SKM-1 (cell line): ENCODE results near the gene EFHD1.
"Not testable (repeated sequence)": the region's sequence is repeated elsewhere in the genome, so short reads cannot be mapped to it uniquely, and the experiment has no call there.

Experiments
- DNase-seq: peaks from one replicate; lab custom pipeline; 2025; ENCODE audit not compliant: unreplicated experiment; lab: John Stamatoyannopoulos, UW

The EFHD1 gene

DNA sequence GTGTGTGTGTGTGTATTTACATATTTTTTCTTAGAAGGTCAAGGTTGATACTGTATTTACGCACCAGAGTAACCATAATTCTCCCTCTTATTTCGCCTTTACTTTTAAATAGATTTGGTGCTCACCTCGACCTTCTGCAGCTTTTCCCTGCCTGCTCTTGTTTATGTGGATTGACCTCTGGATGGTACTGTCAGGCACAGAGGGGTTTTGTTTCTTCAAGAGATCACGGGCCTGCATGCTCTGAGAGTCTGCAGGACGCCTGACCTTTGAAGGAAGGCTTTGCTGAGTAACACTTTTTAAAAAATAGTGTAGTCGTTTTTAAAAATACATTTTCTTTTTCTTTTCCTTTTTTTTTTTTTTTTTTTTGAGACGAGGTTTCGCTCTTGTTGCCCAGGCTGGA lies 18.1 kb upstream of the EFHD1 start:
- DNase-seq = no peak

- DNase-seq = no peak
Measured at GRCh38 chr2:232621186-232621585, 12.2 kb upstream of the EFHD1 start.

GRCh38 chr2:232622563-232622962 lies 10.8 kb upstream of the EFHD1 start:
- DNase-seq = no peak

- DNase-seq = no peak
Measured at GRCh38 chr2:232623768-232624765, 9.3 kb upstream of the EFHD1 start.

DNA sequence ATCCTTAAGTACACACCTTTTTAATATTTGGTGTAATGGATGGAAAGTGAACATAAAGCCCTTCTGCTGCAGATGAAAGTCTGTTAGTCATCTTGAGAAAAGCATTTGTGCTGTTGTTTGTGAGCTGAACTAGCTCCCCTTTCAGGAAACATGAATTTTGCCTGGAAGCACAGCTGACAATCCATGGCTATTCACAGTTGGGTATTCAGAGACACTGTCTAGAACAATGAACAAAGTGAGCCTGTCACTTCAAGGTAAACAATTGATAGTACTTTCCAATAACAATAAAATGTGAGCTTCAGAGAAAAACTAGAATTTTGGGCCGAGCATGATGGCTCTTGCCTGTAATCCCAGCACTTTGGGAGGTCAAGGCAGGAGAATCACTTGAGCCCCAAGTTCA lies 6.8 kb upstream of the EFHD1 start:
- no peak for DNase-seq

DNA sequence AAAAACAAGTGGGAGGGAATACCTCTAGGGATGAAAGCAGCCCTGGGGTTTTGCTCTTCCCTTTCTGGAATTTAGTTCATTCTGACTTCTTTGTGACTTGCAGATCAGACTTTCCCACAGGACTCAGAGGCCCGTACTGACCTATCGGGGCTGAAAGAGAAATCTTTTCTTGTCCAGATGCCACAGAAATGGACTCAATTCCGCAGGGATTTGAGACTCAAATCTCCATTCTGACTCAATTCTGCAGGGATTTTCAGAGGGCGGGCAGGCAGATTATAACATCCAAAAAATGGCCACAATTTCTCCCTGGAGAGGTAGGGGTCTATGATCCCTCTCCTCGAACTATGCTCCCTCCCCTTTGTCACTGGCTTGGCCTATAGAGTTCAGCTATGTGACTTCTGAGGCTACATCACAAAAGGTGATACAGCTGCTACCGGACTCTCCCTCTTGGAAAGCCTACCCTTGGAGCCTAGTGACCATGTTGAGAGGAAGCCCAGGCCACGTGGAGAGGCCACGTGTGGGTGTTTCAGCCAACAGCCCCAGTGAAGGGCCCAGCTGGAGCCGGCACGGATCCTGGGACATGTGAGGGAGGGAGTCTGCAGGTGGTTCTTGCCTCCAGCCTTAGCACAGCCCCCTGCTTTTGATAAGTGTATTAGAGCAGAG lies 4.8 kb upstream of the EFHD1 start:
- DNase-seq = no peak

- no peak for DNase-seq
Measured at GRCh38 chr2:232629129-232629475, 4.3 kb upstream of the EFHD1 start.

- no peak for DNase-seq
Measured at GRCh38 chr2:232632229-232632903, 1.0 kb upstream of the EFHD1 start.

DNA sequence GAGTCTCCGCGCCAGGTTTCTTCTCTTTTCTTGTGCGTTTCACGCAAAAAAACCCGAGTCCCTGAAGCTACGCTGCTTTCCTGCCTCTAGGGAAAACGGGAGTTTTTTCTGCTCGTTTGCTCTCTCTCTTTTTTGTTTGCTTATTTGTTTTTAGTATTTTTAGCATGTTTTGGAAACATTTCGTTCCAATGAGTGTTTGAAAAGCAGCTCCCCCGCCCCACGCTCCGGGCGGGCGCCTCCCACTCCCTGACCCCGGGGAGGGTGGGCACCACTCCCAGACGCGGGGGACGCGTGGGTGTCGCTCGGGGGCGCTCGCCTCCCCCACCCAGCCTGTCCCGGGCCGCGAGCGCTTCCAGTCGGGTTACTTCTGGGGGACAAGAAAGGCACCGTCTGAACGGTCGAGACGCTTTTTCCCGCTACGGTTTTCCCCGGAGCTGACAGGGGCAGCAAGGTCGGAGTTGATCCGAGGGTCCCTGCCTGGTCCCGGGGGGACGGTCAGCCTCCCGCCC lies 446 bp upstream of the EFHD1 start:
- no peak for DNase-seq

DNA sequence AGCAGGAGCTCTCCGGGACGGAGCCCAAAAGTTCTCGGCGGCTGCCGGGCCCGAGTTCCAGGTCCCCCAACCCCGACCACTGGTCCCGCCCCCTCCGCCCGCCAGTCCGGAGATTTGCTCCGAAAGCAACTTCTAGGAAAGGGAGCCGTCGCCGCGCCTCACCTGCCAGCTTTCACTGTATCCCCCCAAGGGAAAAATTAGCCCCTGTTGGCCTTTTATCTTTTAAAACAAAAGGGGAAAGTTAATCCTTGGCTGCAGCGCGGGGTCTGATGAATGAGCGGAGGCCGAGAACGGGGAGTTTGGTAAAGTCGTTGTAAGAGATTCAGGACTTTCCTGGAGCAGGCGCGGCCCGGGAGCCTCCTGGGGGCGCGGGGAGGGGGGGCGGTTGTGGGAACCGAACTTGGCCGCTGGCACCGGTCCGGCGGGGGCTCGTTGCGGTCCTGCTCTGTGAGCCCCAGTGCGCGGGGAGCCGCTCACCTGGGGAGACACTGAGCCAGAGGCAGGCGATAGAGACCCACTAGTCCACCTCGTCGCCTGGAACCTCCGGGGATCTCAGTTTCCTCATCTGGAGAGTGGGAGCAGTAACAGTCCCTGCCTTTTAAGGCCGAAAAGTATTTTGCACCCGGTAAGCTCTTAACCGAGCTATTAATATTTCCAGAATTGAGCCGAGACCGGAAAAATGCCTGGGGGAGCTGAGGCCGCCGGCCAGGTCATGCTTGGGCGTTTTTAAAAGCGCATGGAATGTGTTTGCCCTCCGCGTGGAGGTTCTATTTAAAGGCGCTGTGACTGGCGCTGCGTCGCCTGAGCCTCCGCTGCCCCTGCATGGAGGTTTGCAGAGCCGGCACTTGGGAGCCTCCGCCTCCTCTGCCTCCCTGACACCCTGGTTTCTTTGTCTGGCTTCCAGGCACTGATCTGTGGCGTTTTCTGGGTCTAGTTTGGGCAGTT lies 1.1 kb downstream of the EFHD1 start:
- no peak for DNase-seq

DNA sequence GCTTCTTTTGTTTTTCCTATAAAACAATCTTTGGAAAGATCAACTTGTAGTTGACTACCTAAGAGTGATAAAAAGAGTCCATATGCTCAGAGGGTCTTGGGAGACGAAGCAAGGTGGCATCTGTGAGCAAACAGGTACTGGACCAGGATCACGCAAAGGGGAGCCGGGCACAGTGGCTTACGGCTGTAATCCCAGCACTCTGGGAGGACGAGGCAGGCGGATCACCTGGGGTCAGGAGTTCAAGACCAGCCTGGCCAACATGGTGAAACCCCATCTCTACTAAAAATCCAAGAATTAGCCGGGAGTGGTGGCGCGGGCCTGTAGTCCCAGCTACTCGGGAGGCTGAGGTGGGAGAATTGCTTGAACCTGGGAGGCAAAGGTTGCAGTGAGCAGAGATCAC lies 2.0 kb downstream of the EFHD1 start:
- DNase-seq = not testable (repeated sequence)

DNA sequence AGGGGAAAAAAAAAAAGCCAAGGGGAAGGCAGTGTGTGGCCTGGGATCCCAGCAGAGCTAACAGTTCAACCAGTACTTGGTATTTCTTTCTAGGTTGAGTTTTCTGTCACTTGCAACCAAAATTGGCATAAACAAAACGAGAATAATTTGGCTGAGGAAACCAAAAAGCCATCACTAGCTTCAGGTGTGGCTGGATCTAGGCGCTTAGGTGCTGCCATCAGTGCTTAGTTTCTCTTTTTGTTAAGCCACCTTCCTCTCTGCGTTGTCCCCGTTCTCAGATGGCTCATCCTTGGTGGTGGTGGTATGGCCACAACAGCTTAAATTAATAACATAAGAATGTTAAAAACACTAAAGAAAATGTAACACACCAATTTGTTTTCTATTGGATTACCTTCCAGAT lies 2.4 kb downstream of the EFHD1 start:
- DNase-seq = no peak

DNA sequence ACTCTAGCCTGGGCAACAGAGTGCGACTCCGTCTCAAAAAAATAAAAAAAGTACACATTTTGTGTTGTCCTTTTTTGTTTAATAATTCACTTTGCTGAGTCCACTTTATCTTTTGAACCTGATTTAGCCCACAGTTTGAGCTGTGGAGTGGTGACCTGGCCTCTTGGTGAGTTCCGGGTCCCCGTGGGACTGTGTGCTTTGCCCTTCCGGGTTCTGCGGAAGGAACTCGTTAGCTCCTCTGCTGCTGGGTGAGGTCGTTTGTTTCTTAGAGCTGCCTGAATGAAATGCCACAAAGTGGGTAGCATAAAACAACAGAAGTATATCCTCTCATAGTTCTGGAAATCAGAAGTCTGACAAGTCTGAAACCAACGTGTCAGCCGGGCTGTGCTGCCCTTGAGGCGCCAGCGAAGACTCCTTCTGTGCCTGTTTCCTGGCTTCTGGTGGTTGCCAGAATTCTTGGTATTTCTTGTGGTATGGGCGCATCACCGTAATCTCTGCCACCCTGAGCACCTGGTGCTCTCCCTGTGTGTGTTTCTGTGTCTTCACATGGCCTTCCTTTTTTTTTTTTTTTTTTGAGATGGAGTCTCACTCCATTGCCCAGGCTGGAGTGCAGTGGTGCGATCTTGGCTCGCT lies 3.5 kb downstream of the EFHD1 start:
- no peak for DNase-seq

GRCh38 chr2:232637866-232638583 lies 4.6 kb downstream of the EFHD1 start:
- no peak for DNase-seq

DNA sequence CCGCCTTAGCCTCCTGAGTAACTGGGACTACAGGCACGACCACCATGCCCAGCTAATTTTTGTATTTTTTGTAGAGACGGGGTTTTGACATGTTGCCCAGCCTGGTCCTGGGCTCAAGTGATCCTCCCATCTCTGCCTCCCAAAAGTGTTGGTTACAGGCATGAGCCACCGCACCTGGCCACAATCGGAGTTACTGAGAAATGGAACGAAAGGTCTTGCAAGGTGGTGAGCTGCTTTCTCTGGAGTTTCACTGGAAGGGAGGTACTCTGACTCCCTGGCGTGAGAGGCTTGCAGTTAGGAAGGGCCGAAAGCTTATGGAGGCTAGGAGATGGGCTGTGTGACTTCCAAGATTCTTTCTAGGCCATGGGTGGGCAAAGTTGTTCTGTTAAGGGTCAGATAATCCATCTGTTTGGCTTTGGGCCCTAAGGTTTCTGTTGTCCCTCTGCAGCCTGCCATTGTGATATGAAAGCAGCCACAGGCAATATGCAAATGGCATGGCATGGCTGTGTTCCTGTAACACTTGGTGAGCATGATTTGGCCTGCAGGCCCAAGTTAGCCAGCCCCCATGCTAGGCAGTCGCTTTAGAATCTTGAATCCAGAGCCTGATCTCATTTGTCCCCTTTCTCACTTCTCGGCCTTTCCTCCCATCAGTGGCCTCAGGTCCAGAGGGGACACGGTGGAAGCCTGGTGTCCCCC lies 7.9 kb downstream of the EFHD1 start:
- no peak for DNase-seq

GRCh38 chr2:232643147-232643425 lies 9.7 kb downstream of the EFHD1 start:
- DNase-seq = no peak

GRCh38 chr2:232643813-232644347 lies 10.5 kb downstream of the EFHD1 start:
- DNase-seq = no peak

DNA sequence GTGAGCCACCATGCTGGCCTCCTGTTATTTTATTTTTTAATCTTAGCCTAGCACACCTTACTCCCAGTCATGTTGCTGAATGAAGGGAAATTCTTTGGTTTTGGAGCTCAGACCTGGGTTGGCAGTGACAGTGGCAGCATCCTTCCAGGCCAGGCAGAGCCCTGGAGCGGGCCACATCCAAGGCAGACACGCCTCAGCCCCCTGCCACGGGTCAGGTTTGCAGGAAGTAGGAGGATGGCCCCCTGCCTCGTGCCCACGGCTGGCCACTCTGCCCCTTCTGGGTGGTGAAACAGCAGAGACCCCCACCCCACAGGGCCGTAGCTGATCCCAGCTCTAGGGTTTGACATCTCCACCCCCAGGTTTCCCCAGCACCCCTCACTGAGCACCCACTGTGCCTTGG lies 11.7 kb downstream of the EFHD1 start:
- DNase-seq = no peak

- no peak for DNase-seq
Measured at GRCh38 chr2:232646726-232647125, 13.3 kb downstream of the EFHD1 start.
